D721Med (cell line): ENCODE results near the gene ZSWIM1.
A peak's percentile ranks its signal among the peaks of the same experiment; 100 is the strongest.

Experiments
- DNase-seq: peaks from one replicate; pipeline ENCODE4 v3.0.0; 2011; ENCODE audit warnings: low spot score; ENCODE audit not compliant: insufficient read length
- FAIRE-seq: peaks from 2 replicates; lab custom pipeline; 2011; peaks lifted over from hg19 to GRCh38; lab: Jason Lieb, UNC
- TF ChIP-seq, protein P1 (sequence below): IDR thresholded peaks from 2 replicates; pipeline ENCODE4 v1.5.1; 2012; ENCODE audit warnings: mild to moderate bottlenecking, control low read depth; ENCODE audit not compliant: insufficient read depth; ENCODE audit errors: missing control alignments

ZSWIM1 gene

DNA sequence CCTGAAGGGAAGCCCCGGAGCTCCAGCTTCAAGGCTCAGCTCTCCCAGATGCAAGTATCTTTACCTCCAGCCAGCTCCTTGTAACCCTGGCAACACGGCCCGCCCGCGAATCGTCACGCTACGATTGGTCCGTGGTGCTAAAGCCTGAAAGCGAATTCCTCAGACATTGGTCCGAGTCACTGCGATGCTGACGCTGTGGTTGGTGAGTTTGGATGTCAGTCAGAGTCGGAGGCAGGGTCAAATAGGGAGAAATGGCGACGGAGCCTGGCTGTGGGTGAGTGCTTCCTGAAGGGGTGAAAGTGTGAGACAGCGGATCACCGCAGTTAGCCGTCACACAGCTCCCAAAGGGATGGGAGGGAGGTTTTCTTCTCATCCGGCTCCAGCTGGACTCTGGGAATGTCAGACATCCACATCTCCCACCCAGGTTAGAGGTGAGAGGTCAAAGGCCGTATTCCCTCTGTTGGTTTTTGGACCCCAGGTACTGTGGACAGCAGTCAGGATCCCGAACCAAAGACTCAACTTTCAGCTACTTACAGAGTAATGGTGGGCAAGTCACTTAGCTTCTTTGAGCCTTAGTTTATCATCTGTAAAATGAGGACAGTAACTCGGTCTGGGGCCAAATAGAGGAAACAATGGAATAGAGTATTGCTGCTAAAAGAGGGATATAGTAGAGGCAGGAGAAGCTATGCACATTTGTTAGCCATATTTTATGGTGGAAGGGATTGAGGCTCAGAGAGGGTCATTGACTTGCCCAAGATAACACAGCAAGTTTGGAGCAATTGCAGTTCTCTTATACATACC lies at the start of gene ZSWIM1:
Gene ZSWIM1 (plus strand): TSS at position 240 of the 801 bp plus-strand sequence. CDS start 1,366 bp downstream, outside the sequence.
- peak; percentile 96 for DNase-seq
- TF ChIP-seq, protein P1, sequence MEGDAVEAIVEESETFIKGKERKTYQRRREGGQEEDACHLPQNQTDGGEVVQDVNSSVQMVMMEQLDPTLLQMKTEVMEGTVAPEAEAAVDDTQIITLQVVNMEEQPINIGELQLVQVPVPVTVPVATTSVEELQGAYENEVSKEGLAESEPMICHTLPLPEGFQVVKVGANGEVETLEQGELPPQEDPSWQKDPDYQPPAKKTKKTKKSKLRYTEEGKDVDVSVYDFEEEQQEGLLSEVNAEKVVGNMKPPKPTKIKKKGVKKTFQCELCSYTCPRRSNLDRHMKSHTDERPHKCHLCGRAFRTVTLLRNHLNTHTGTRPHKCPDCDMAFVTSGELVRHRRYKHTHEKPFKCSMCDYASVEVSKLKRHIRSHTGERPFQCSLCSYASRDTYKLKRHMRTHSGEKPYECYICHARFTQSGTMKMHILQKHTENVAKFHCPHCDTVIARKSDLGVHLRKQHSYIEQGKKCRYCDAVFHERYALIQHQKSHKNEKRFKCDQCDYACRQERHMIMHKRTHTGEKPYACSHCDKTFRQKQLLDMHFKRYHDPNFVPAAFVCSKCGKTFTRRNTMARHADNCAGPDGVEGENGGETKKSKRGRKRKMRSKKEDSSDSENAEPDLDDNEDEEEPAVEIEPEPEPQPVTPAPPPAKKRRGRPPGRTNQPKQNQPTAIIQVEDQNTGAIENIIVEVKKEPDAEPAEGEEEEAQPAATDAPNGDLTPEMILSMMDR: no peak
- peak; percentile 73 for FAIRE-seq

- no peak for FAIRE-seq
- TF ChIP-seq, protein P1: no peak
- no peak for DNase-seq
Measured at GRCh38 chr20:45832619-45833018, 48.4 kb upstream of the ZSWIM1 start.

DNA sequence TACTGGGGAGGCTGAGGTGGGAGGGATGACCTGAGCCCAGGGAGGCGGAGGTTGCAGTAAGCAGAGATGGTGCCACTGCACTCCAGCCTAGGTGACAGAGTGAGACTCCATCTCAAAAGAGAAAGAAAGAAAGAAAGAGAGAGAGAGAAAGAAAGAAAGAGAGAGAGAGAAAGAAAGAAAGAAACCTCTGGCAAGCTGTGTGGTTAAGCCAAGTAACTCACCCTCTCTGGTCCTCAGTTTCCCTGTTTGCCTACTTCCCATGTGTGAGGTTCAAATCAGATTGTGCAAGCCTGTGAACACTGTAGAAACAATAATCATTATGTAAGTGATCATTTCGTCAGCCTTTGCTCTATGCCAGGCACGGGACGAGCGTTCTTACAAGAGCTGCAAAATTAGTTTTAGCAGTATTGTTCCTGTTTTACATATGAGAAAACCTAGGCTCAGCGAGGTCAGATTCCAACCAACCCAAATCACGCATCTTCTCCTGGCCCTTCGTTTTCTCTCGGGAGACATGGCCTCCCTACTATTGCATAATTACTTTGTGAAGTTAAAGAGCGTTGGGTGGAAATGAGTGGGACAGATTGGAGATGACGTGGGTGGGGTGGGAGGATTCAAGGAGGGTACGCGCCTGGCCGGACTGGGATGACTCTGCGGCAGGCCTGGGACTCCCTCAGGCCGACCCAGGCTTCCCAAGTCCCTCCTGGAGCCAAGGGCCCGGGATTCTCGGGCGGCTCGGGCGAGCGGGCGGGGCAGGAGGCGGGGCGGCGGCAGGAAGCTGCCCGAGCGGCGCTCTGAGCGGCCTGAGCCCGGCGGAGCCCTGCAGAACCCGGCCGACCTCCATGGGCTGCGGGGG lies 47.8 kb upstream of the ZSWIM1 start, which contains the start of gene SNX21:
Gene SNX21 (plus strand): TSS at position 770 of the 853 bp plus-strand sequence. CDS start 121 bp downstream, outside the sequence.
- no peak for FAIRE-seq
- DNase-seq: peak; percentile 51

GRCh38 chr20:45833883-45834796 lies 46.9 kb upstream of the ZSWIM1 start:
- DNase-seq (peak; percentile 84), FAIRE-seq (no peak)
- TF ChIP-seq, protein P1: no peak

More for the DNA sequence above, 47.8 kb upstream of the ZSWIM1 start, which contains the start of gene SNX21:
- TF ChIP-seq, protein P1: no peak

DNA sequence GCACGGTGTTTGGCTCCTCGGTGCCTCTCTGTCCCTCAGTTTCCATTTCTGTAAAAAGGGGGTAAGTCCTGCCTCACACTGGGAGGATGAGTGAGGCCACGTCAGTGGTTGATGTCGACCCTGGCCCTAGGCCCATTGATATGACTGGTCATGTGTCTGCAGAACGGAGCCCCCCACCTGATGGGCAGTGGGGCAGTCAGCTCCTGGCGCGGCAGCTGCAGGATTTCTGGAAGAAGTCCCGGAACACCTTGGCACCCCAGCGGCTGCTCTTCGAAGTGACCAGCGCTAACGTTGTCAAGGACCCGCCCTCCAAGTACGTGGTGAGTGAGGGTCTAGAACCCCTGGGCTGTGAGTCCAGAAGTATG lies 46.2 kb upstream of the ZSWIM1 start:
- DNase-seq: no peak

DNA sequence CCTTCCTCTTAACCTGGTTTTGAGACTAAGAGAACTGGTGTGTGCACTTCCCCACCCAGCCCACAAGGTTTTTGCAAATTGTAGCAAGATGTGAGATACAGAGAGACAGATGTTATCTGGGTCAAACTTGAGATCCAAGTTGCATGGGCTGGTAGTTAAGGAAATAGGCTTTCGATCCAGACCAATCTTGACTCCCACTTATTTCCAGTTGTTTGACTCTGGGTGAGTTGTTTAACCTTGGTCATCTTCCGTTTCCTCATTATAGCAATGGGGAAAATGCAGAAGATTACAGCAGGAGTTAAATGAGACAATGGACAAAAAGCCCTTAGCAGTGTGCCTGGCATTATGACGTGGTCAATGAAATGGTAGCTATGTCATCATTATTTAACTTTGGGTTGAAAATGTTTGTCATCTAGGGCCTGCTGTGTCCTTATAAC lies 45.7 kb upstream of the ZSWIM1 start:
- TF ChIP-seq, protein P1: no peak
- DNase-seq (no peak), FAIRE-seq (no peak)

More for the DNA sequence above, 46.2 kb upstream of the ZSWIM1 start:
- TF ChIP-seq, protein P1: no peak
- no peak for FAIRE-seq
